Brain microvascular endothelial cell (primary cell): ENCODE measurements around the gene ST8SIA2.

Experiments
- DNase-seq: peaks from one replicate; pipeline ENCODE4 v3.0.0-alpha.2; 2020
- H3K27ac ChIP-seq: fragments of 250-450 bp; sonication (Bioruptor Pico); 2 replicates; pipeline ENCODE4 v1.5.1; 2020; ENCODE audit warnings: mild to moderate bottlenecking, moderate library complexity
- H3K27me3 ChIP-seq: fragments of 250-450 bp; sonication (Bioruptor Pico); replicated peaks from 2 replicates; pipeline ENCODE4 v1.5.1; 2020; ENCODE audit warnings: mild to moderate bottlenecking
- H3K36me3 ChIP-seq: fragments of 250-450 bp; sonication (Bioruptor Pico); replicated peaks from 2 replicates; pipeline ENCODE4 v1.5.1; 2020; ENCODE audit warnings: mild to moderate bottlenecking
- H3K4me3 ChIP-seq: 2 replicates; pipeline ENCODE4 v1.5.1; 2011; ENCODE audit warnings: low read depth, mild to moderate bottlenecking, control low read depth, low read length, moderate library complexity
- CTCF ChIP-seq: IDR thresholded peaks from 2 replicates; pipeline ENCODE4 v1.5.1; 2011; ENCODE audit warnings: low read depth, mild to moderate bottlenecking, moderate library complexity, low read length, control low read depth, inconsistent platforms; ENCODE audit errors: missing control alignments
- in situ Hi-C: cut with HindIII; loops from 2 replicates; pipeline ENCODE4 v1.10.0; 2017; ENCODE audit warnings: low sequenced_read_pairs, low pct_ligation_motif_present

Gene ST8SIA2

GRCh38 chr15:92409006-92409405 is 15.3 kb downstream of the ST8SIA2 start:
- Histone ChIP-seq H3K36me3 (no peaks in the 10 kb centered on the region), H3K27me3 (no peaks in the 10 kb centered on the region), H3K27ac (no peak overlapping the region), H3K4me3 (no peak overlapping the region)
- no peak for TF ChIP-seq CTCF
- DNase-seq = no peak
- in situ Hi-C loops = no loop called here

GRCh38 chr15:92409521-92409920 is 15.8 kb downstream of the ST8SIA2 start:
- in situ Hi-C loops = no loop called here
- H3K36me3 ChIP-seq = no peaks in the 10 kb centered on the region
- no peak for TF ChIP-seq CTCF
- no peak overlapping the region for H3K4me3 ChIP-seq
- no peaks in the 10 kb centered on the region for H3K27me3 ChIP-seq
- H3K27ac ChIP-seq = no peak overlapping the region
- DNase-seq = no peak

- H3K27ac ChIP-seq = no peak overlapping the region
- in situ Hi-C loops = no loop called here
- no peaks in the 10 kb centered on the region for H3K36me3 ChIP-seq
- DNase-seq = no peak
- no peaks in the 10 kb centered on the region for H3K27me3 ChIP-seq
- H3K4me3 ChIP-seq = no peak overlapping the region
- TF ChIP-seq CTCF = no peak
Observed at GRCh38 chr15:92410537-92410936, 16.9 kb downstream of the ST8SIA2 start.

- Histone ChIP-seq H3K27ac (no peak overlapping the region), H3K4me3 (no peak overlapping the region), H3K36me3 (no peaks in the 10 kb centered on the region), H3K27me3 (no peaks in the 10 kb centered on the region)
- in situ Hi-C loops = no loop called here
- no peak for TF ChIP-seq CTCF
- DNase-seq = no peak
Observed at GRCh38 chr15:92411256-92411655, 17.6 kb downstream of the ST8SIA2 start.

GRCh38 chr15:92413510-92413909 is 19.8 kb downstream of the ST8SIA2 start:
- Histone ChIP-seq H3K27me3 (no peaks in the 10 kb centered on the region), H3K27ac (no peak overlapping the region), H3K36me3 (no peaks in the 10 kb centered on the region), H3K4me3 (no peak overlapping the region)
- TF ChIP-seq CTCF = no peak
- in situ Hi-C loops = no loop called here
- DNase-seq = no peak

- no peak overlapping the region for H3K27ac ChIP-seq
- H3K4me3 ChIP-seq = no peak overlapping the region
- in situ Hi-C loops = no loop called here
- DNase-seq = no peak
- no peaks in the 10 kb centered on the region for H3K36me3 ChIP-seq
- no peak for TF ChIP-seq CTCF
- no peaks in the 10 kb centered on the region for H3K27me3 ChIP-seq
Observed at GRCh38 chr15:92415639-92416297, 22.1 kb downstream of the ST8SIA2 start.
